SK-MEL-5 (cell line): ENCODE data around the gene GON4L. TPM values are rescaled to one million over a fixed set of nuclear protein-coding genes. Genes with fewer than 3 reads are reported as not detected.
"Not testable (repeated sequence)": the region's sequence is repeated elsewhere in the genome, so short reads cannot be mapped to it uniquely, and the experiment has no call there.

Experiments
- DNase-seq: peaks from one replicate; pipeline ENCODE4 v3.0.0-alpha.2; 2016; ENCODE audit warnings: low read depth, low spot score
- in situ Hi-C: cut with HindIII; loops from 2 replicates; pipeline ENCODE4 v1.10.0; 2016; ENCODE audit warnings: low sequenced_read_pairs, high pct_unique_total_duplicates, low pct_unique_long_range_greater_than_20kb
- total RNA-seq: library from RNA; depleted of rRNA; stranded (reverse); fragments of >200 nt; shearing (Covaris generic); gene quantifications from 2 replicates; pipeline ENCODE4 v1.2.3, GENCODE V29; 2014

The GON4L gene
- total RNA-seq, 1 experiment from 2014 or later: 15.9 TPM

- DNase-seq: no peak
- in situ Hi-C loops: no loop called here
These were observed 16.6 kb downstream of the GON4L start for GRCh38 chr1:155840386-155840785.

GRCh38 chr1:155835548-155835947, 21.5 kb downstream of the GON4L start:
- no peak for DNase-seq
- in situ Hi-C loops: no loop called here

DNA sequence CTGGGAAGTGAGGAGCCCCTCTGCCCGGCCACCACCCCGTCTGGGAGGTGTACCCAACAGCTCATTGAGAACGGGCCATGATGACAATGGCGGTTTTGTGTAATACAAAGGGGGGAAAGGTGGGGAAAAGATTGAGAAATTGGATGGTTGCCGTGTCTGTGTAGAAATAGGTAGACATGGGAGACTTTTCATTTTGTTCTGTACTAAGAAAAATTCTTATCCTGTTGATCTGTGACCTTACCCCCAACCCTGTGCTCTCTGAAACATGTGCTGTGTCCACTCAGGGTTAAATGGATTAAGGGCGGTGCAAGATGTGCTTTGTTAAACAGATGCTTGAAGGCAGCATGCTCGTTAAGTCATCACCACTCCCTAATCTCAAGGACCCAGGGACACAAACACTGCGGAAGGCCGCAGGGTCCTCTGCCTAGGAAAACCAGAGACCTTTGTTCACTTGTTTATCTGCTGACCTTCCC, 22.1 kb downstream of the GON4L start:
- DNase-seq, in situ Hi-C loops: not testable (repeated sequence)

DNA sequence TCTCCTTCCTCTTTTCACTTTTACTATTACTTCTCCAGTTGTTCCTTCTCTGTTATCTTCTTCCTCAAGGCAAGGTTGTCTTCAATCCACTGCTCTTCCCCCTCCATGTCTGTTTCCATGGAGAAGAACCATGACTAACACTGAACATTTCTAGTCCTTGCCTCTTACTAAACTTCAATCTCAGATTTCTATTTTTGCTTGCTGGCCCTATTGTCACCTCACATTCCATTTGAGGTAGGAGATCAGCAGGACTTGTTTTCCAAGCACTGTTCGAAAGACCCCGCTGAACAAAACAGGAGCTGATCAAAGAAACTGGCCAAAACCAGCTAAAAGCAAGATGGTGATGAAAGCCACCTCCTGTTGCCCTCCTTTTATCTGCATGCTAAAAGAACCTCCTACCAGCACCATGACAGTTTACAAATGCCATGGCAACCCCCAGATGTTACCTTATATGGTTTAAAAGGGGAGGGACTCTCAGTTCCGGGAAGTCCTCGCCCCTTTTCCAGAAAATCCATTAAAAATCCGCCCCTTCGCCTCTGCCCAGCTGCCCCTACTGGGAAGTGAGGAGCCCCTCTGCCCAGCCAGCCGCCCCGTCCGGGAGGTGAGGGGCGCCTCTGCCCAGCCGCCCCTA, 22.6 kb downstream of the GON4L start:
- DNase-seq: peak; percentile 27

GRCh38 chr1:155833665-155834295, 23.2 kb downstream of the GON4L start:
- in situ Hi-C loops: no loop called here

More for the DNA sequence above, 22.6 kb downstream of the GON4L start:
- in situ Hi-C loops: no loop called here

GRCh38 chr1:155831279-155831976, 25.6 kb downstream of the GON4L start:
- in situ Hi-C loops: no loop called here
- DNase-seq: no peak

More at GRCh38 chr1:155833665-155834295, 23.2 kb downstream of the GON4L start:
- DNase-seq: no peak

- DNase-seq: no peak
- in situ Hi-C loops: no loop called here
These were observed 29.6 kb downstream of the GON4L start for GRCh38 chr1:155827450-155827849.

DNA sequence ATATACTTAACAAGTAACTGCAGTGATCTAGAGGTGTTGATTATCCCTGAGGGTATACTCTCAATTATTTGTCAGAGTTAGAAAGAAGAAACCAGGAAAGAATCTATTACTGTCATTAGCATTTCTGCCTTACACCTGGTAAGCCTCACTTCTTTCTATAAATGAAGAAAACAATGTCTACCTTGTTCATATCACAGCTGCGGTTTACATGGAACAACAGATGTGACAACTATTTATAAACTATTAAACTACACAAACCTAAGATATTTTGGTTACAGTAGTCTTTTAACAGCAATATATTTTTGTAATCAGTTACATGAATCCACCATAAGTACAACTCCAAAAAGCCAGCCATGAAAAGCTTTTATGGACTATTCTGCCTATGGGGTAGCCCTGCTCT, 40.7 kb downstream of the GON4L start:
- in situ Hi-C loops: no loop called here

DNA sequence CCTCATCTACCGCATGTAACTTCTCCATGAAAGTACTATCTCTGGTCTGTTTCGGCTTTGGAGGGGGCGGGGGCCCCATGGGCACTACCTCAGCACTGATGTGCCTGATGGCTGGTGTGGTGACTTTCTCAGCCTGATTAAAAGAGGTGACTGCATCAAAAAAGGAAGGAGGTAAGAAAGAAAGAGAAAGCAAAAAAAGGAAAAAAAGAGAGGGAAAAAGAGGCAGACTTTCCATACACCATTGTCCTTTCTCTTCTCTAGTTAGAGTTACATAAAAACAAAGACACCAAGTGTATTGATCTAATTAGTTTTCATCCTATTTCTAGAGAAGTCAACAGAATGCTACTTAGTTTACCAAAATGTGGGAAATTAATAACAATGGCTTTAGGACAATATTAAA, 43.3 kb downstream of the GON4L start:
- in situ Hi-C loops: no loop called here
- no peak for DNase-seq

More for the DNA sequence above, 40.7 kb downstream of the GON4L start:
- no peak for DNase-seq

- DNase-seq: no peak
- in situ Hi-C loops: no loop called here
These were observed 44.1 kb downstream of the GON4L start for GRCh38 chr1:155812878-155813277.

DNA sequence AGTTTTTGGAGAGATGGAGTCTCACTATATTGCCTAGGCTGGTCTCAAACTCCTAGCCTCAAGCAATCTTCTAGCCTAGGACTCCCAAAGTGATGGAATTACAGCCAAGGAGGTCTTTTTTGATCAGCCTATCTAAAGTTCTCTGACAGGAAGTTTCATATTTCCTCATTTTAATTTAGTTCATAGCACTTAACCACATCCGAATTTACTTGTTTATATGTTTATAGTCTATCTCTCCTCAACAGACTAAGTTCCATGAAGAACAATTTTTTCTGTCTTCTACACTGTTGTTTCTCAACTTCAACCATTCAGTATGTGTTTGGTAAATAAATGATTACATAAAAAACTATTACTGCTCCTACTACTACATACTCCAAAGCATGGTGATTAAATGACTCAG, 47.9 kb downstream of the GON4L start:
- no peak for DNase-seq
- in situ Hi-C loops: no loop called here

- no peak for DNase-seq
- in situ Hi-C loops: no loop called here
These were observed 55.9 kb downstream of the GON4L start for GRCh38 chr1:155801149-155801548.

GRCh38 chr1:155795618-155796017, 61.4 kb downstream of the GON4L start:
- DNase-seq, in situ Hi-C loops: not testable (repeated sequence)

GRCh38 chr1:155794605-155795245, 62.3 kb downstream of the GON4L start:
- no peak for DNase-seq

DNA sequence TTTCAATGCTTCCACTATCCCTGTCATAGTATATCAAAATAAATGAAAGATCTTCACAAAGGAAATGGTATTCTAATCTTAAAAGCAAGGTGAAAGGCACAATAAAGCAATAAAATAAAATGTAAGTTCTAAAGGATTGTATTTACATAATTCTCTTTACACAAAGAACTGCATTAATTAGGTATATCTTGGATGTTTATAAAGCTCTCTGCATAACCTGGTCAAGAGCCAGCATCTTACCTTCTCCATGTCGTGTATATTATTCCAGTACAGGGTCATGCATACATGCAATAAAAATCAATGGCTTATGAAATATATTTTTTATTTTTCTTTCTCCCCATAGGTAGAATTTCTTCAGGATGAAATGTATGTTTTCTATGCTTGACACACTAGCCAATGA, 63.8 kb downstream of the GON4L start:
- DNase-seq: no peak
- in situ Hi-C loops: no loop called here

More at GRCh38 chr1:155794605-155795245, 62.3 kb downstream of the GON4L start:
- in situ Hi-C loops: no loop called here

DNA sequence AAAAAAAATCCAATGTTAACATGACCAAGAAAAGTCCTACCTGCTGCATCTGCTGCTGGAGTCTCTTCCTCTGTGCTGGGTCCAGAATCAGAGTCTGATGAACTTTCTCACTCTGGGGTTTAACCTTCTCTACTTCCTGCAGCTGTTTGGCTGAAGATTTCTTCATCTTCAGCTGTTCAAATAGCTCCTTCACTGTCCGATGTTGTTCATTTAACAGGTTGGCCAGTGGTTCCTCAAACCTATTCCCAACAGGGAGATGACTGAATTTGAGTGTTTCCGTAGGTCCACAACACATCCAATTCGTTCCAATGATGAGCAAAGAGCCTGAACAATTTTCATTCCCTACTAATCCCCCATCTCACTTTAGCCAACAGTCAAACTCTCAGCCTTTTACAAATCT, 79.4 kb downstream of the GON4L start:
- in situ Hi-C loops: no loop called here
- DNase-seq: no peak

DNA sequence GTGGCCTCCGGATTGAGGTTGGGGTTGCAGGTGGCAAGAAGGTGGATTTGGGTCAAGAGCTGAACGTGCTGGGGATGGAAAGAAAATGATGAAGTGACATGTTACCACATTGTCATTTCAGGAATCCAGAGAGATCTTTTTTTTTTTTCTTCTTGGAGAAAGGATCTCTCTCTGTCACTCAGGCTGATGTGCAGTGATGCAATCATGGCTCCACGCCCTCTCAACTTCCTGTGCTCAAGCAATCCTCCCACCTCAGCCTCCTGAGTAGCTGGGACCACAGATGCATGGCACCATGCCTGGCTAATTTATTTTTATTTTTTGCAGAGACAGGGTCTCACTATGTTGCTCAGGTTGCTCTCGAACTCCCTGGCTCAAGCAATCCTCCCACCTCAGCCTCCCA, 80.6 kb downstream of the GON4L start:
- in situ Hi-C loops: no loop called here
- no peak for DNase-seq

DNA sequence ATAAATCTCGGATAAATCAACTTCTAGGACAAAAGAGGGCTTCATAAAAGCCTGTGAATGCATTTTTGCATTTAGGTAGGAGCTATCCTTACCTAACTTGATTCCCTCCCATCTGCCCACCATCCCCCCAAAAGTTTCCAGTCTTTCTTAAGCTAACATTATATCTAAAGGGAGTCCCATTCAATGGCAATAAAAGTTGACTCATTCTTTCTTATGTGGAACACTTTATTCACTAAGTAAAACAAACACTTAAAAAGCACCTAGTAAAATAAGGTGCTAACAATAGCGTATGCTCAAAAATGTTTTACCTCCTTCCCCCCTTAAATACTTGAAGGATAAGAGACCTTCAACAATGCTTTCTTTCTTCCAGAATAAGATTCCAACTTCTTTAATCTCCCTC, 83.8 kb downstream of the GON4L start:
- in situ Hi-C loops: no loop called here
- DNase-seq: no peak
